HG03095 (cell line): Measurements from ENCODE around the gene IL34.
"Not testable (repeated sequence)": the region's sequence is repeated elsewhere in the genome, so short reads cannot be mapped to it uniquely, and the experiment has no call there.

ENCODE experiments used
- ATAC-seq: cut with Tn5 transposase; IDR thresholded peaks from one replicate; pipeline ENCODE4 v1.9.1; 2021; ENCODE audit warnings: moderate library complexity; ENCODE audit not compliant: unreplicated experiment

Gene IL34

GRCh38 chr16:70630960-70631745 lies 15.2 kb upstream of the IL34 start:
- ATAC-seq: no peak

DNA sequence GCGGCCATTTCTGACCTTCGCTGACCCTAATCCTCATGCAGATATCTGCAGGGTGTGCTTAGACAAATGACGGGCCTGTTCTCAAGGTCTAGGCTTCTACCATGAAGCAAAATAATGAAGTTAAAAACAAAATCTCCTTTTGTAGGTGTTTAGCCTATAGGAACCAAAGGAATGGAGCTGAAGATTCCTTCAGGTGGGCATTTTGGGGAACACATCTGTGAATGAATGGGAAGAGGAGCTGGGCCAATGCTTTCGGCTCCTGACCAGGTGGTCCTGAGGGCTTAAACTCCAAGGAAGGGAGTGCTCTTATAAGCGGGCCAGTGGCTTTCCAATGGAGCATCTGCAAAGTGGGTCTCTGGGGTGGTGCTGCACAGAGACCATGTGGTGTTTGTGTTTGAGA lies 14.1 kb upstream of the IL34 start:
- no peak for ATAC-seq

DNA sequence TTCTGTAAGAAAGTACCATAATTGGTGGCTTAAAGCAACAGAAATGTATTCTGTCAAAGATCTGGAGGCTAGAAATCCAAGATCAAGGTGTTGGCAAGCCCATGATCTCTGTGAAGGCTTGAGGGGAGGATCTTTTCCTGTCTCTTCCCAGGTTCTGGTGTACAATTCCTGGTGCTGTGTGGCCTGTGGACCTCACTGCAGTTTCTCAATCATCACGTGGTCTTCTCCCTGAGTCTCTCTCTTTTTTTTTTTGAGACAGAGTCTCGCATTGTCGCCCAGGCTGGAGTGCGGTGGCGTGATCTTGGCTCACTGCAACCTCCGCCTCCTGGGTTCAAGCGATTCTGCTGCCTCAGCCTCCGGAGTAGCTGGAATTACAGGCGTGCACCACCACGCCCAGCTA lies 12.7 kb upstream of the IL34 start:
- not testable (repeated sequence) for ATAC-seq

DNA sequence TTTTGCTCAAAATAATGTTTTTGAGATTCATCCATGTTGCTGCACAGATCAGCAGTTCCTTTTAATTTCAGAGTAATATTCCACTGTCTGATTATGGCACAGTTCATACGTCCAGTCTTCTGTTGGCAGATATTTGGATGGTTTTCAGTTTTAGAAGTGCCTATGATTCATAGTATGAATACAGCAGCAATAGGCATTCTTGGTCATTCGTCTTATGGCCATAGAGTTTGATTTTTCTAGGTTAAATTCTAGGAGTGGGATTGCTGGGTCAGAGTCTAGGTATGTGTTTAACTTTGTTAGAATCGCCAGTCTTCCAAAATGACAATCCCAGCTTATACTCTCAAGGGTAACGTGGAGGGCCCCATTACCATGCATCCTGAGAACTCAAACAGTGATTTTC lies 11.5 kb upstream of the IL34 start:
- no peak for ATAC-seq

- ATAC-seq: no peak
These were observed 10.9 kb upstream of the IL34 start for GRCh38 chr16:70635336-70636016.

DNA sequence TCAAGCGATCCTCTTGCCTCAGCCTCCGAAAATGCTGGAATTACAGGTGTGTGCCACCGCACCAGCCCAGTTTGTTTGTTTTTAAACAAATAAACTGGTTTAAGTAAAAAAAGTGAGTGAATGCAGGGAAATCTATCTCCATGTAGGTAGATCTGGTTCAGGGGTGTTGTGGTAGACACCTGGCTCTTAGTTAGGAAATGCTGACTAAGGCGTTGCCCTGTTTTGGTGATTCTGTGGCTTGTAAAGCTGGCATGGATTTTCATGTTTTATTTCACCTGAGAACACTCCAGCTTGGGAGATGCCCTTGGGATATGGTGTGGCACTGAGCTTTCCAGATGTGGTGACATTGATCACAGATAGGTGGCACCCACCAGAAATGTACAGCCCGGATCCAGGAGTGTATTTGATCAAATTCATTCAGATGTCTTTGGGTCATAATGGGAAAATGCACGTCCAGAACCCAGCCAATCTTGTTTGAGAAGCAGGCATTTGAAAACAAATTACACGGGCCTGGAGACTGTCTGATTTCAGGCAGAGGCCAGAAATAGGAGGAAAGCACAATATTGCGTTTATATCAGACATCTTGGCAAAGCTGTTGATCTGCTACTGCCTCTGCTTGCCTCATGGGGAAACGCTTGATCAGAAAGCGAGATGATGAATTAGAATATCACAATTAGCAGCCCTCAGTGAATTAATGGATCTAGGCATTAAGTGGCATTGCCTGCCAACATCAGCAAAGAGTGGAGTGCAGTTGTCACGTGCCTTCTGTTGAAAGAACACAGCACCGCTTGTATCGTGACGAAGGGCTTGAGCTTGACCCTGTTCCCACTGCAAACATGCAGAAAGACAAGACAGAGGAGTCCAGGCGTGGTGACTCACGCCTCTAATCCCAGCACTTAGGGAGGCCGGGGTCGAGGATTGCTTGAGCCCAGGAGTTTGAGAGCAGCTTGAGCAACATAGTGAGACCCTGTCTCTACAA lies 7.3 kb upstream of the IL34 start:
- ATAC-seq: no peak

DNA sequence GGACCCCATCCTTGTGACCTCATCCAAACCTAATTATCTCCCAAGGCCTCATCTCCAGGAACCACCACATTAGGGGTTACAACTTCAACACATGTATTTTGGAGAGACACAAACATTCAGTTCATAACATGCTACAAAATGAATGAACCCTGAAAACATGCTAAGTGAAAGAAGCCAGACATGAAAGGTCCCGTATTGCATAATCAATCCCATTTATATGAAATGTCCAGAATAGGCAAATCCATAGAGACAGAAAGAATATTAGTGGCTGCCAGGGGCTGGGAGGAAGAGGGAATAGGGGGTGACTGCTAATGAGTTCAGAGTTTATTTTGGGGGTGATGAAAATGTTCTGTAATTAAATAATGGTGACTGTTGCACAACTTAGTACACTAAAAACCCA lies 3.7 kb upstream of the IL34 start:
- no peak for ATAC-seq

- not testable (repeated sequence) for ATAC-seq
These were observed 3.1 kb upstream of the IL34 start for GRCh38 chr16:70643264-70643663.

DNA sequence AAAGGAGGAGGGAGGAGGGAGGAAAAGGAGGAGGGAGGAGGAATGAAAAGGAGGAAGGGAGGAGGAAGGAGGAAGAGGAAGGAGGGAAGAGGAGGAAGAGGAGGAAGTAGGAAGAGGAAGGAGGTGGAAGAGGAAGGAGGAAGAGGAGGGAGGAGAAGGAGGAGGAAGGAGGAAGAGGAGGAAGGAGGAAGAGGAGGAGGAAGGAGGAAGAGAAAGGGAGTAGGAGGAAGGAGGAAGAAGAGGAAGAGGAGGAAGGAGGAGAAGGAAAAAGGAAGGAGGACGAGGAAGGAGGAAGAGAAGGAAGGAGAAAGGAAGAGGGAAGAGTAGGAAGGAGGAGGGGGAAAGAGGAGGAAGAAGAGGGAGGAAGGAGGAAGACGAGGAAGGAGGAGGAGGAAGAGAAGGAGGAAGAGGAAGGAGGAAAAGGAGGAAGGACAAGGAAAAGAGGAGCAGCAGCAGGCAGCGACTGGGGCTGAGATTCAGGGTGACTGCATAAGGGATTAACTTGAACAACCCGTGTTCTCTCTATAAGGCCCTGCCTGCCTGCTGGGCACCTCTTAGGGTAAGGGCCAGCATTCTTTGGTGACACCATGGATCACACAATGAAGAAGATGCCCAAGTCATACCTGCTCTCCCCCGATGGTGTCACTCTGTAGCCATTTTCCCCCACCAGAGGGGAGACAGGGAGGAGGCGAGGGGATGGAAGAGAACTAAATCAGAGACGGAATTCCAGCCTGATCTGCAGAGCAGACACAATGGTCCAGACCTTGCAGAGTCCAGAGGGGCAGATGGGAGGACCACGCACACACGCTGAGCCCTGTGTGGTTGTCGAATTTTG lies 1.4 kb upstream of the IL34 start:
- ATAC-seq: no peak

DNA sequence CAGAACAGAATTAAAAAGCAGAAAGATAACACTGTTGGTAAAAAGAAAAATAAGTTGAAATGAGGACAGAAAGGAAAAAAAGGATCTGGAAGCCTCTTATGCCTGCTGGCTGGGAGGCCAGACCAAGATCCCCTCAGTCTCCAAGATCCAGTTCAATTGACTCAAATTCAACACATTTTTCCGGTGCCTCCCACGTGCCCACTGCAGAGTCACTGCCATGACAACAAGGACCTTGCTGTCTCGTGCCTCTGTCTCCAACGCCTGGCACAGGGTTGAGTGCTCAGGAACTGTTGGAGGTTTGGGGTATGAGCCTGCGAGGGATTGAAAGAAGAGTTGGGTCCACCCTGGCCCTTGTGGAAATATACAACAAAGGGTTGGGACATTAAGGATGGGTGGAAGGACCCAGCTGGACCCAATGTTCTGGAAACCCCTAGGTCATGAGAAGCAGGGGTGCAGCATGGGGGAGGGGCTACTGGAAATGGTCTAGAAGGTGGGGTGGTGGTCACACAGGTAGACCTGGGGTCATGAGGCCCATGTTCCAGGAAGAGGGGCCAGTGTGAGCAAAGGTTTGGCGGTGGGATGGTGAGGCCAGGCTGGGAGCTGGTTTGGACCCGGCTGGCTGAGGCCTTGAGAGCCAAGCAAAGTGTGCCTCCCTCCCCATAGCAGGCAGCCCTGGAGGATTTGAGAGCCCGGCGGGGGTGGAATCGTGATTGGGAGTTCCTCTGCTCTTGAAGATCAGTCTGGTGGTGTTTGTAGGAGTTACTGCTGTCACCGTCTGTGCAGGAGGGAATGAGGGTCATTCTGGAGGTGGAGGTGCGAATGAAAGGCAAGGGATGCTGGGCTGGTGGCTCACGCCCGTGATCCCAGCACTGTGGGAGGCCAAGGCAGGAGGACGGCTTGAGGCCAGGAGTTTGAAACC lies 1.3 kb downstream of the IL34 start:
- no peak for ATAC-seq

- ATAC-seq: no peak
These were observed 2.2 kb downstream of the IL34 start for GRCh38 chr16:70648606-70649005.

DNA sequence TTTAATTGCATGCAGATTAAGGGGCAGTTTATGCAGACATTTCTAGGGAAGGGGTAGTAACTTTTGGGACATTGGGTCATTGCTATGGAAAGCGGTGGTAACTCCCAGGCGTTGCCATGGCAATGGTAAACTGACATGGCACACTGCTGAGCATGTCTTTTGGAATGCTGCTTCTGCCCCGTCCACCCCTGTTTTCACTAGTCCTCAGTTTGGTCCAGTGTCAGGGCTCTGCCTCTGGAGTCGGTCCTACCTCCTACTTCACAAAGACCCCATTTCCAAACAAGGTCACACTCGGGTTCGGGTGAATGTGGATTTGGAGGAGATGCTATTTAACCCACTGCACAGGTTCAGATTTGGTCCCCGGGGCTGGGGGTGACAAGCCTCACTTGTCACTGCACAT lies 2.9 kb downstream of the IL34 start:
- no peak for ATAC-seq

GRCh38 chr16:70650216-70650615 lies 3.9 kb downstream of the IL34 start:
- no peak for ATAC-seq

- no peak for ATAC-seq
These were observed 5.2 kb downstream of the IL34 start for GRCh38 chr16:70651524-70651923.

GRCh38 chr16:70652322-70652721 lies 6.0 kb downstream of the IL34 start:
- no peak for ATAC-seq

DNA sequence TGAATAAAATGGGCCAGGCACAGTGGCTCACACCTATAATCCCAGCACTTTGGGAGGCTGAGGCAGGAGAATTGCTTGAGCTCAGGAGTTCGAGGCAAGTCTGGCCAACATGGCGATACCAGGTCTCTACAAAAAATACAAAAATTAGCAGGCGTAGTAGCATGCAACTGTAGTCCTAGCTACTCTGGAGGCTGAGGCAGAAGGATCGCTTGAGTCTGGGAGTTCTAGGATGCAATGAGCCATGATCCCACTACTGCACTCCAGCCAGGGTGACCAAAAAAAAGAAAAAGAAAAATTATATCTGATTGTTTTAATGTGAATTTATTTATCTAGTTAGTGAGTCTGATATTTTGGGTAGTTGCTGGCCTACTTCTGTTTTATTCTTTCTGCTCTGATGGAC lies 7.0 kb downstream of the IL34 start:
- no peak for ATAC-seq

DNA sequence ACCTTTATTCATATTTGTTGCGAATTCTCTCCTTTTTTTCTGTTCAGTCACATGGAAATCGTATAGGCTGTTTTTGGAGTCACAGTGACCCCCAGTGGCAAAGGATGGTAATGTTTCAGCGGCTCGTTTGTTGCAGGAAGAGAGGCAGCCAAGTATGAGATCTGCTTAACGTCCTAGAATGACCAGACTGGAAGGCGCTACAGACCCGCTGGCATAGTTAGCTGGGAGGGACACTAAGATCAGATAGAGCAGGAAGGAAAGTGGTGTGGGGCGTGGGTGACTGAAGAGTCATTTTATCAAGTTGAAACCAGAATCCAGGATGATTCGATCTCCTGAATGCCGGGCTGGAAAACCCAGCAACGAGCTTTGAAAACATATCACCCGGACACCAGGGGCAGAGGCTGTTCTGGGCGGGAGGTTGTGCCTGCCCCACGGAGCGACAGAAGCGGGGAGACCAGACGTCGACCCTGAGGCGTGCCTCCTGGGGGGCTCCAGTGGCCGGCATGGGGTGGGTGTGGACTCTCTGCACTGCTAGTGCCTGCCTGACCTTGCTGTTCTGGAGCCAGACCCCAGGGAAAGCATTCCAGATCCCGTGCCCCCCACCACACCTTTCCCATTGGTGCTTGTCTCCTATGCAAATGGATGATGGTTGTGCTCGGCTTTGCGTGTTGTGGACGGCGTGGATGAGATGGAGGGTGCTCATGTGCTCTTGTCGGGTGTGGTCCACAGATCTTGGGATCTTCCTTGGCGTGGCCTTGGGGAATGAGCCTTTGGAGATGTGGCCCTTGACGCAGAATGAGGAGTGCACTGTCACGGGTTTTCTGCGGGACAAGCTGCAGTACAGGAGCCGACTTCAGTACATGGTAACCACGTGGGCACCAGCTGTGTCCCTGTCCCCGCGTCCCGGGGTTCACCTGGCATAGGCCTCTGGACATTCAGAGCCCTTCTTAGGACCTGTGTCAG lies 7.7 kb downstream of the IL34 start:
- ATAC-seq: no peak

GRCh38 chr16:70656065-70656711 lies 9.8 kb downstream of the IL34 start:
- ATAC-seq: no peak
